ACC112 (cell line): Measurements from ENCODE around the gene TFF3.
"Not testable (repeated sequence)": the region's sequence is repeated elsewhere in the genome, so short reads cannot be mapped to it uniquely, and the experiment has no call there.

Experiments
- H2AFZ ChIP-seq: fragments of 200-600 bp; sonication (generic); one replicate; pipeline ENCODE4 v1.6.0; 2017; ENCODE audit warnings: antibody characterized with exemption, low read length; ENCODE audit not compliant: unreplicated experiment
- H3K27ac ChIP-seq: fragments of 200-600 bp; sonication (generic); 2 replicates; pipeline ENCODE4 v1.5.1; 2014; ENCODE audit warnings: low read depth, mild to moderate bottlenecking, antibody characterized with exemption, low read length, moderate library complexity
- H3K27me3 ChIP-seq: fragments of 200-600 bp; sonication (generic); 2 replicates; pipeline ENCODE4 v1.6.1; 2014; ENCODE audit warnings: mild to moderate bottlenecking, antibody characterized with exemption, low read length, moderate library complexity, mixed read lengths; ENCODE audit not compliant: insufficient read depth
- H3K36me3 ChIP-seq: fragments of 200-600 bp; sonication (generic); 2 replicates; pipeline ENCODE4 v1.6.1; 2016; ENCODE audit warnings: mild to moderate bottlenecking, antibody characterized with exemption, low read length, moderate library complexity, mixed read lengths; ENCODE audit not compliant: insufficient read depth
- H3K4me1 ChIP-seq: fragments of 200-600 bp; sonication (generic); one replicate; pipeline ENCODE4 v1.6.1; 2016; ENCODE audit warnings: low read length, mixed read lengths; ENCODE audit not compliant: insufficient read depth, unreplicated experiment, control insufficient read depth
- H3K4me3 ChIP-seq: fragments of 200-600 bp; sonication (generic); 2 replicates; pipeline ENCODE4 v1.5.1; 2014; ENCODE audit warnings: mild to moderate bottlenecking, low read depth, low read length
- H3K79me2 ChIP-seq: fragments of 200-600 bp; sonication (generic); one replicate; pipeline ENCODE4 v1.6.0; 2016; ENCODE audit warnings: low read length; ENCODE audit not compliant: control insufficient read depth, unreplicated experiment, insufficient read depth

TFF3 gene

DNA sequence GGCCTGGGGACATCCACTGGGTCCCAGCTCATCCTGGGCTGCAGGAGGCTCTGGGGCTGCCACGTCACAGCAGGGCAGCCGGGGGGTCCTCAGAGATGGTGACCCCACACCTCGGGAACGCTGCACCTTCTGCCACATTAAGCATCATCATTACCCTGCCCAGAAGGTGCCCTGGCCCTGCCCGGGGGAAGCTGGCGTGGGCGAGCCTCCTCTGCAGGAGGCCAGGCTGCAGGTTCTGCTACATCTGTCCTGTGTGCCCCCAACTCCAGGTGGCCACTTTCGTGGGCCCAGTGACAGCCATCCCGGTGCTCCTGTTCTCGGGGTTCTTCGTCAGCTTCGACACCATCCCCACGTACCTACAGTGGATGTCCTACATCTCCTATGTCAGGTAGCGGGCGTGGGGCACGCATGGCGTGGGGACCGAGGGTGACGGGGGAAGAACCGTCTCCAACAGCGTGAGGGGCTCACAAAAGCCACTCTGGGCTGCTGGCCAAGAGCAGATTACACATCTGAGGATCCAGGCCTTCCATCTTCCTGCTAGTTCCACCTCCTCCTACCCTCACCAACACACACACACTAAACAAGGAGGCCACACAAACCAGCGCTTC is 20.8 kb downstream of the TFF3 start:
- Histone ChIP-seq H3K27ac (no peak overlapping the region), H3K79me2 (no peaks in the 10 kb centered on the region), H3K4me3 (no peak overlapping the region), H3K27me3 (peaks cover 37% of the 10 kb centered on the region), H2AFZ (no peak overlapping the region), H3K4me1 (no peaks in the 10 kb centered on the region), H3K36me3 (no peaks in the 10 kb centered on the region)

DNA sequence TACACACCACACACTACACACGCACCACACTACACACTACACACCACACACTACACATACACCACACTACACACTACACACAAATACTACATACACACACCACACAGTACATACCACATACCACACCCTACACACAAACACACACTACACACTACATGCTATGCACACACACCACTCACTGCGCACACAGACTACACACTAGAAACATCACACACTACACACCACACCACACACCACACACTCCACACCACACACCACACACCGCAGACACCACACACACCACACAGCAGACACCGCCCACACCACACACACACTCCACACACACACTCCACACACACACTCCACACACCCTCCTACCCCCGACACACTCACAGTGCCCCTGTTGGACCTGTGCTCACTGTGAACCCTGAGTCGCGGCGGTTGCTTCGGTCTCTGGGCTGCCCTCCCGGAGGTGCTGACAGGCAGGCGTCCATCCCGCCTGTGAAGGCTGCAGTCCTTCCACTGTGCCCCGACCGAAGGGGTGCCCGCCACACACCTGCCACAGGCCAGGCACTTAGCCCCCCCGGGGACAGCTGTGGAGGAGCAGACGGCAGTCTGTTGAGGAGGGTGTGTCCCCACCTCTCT is 21.4 kb downstream of the TFF3 start:
- Histone ChIP-seq H3K27me3 (peaks cover 31% of the 10 kb centered on the region), H2AFZ (no peak overlapping the region), H3K79me2 (no peaks in the 10 kb centered on the region), H3K4me1 (no peaks in the 10 kb centered on the region), H3K36me3 (no peaks in the 10 kb centered on the region), H3K27ac (no peak overlapping the region), H3K4me3 (no peak overlapping the region)

DNA sequence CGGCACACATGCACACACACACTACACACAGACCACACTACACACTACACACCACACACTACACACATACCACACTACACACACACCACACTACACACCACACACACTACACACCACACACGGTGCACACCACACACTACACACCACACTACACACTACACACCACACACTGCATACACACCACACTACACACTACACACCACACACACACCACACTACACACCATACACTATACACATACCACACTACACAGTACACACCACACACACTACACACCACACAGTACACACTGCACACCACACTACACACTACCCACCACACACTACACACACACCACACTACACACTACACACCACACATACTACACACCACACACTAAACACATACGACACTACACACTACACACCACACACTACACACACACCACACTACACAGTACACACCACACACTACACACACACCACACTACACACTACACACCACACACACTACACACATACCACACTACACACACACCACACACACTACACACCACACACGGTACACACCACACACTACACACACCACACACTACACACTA is 22.6 kb downstream of the TFF3 start:
- H3K79me2 ChIP-seq, H3K27ac ChIP-seq, H3K4me1 ChIP-seq, H3K36me3 ChIP-seq, H3K4me3 ChIP-seq, H2AFZ ChIP-seq: not testable (repeated sequence)
- peaks cover 23% of the 10 kb centered on the region for H3K27me3 ChIP-seq

DNA sequence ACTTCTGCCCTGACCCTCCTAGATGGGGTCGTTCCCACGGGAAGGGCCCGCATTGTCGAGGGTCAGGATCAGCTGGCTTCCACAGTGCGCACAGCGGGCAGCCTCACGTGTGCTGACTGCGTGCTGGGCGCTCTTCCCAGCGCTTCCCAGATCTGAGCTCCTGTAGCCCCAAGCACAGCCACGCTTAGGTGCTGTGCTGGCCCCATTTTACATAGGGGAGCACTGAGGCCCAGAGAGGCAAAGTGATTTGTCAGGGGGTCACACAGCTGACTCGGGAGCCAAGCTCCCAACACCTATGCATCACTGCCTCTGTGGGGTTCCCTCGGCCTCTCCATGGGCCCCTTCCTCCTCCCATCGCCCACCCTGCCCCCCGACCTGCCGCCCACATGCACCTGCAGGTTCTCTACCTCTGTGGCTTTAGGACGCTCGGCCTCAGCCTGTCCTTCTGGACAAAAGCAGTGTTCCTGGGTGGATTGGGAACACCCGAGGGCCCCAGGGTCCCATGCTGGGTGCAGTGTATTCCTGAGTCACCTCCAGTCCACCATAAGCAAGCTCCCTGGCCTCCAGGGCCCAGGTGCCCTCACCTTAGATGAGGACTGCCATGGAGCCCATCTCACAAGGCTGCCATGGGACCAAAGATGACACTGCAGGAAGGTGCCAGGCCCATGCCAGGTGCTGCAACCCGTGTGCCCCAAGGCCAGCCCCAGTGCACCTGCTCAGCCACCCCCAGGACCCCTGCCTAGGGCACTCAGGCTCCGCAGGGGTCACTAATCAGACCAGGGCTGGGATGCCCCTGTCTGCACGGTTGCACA is 23.3 kb downstream of the TFF3 start:
- no peaks in the 10 kb centered on the region for H3K79me2 ChIP-seq
- no peak overlapping the region for H2AFZ ChIP-seq
- H3K27me3 ChIP-seq: peaks cover 16% of the 10 kb centered on the region
- H3K4me3 ChIP-seq: no peak overlapping the region
- H3K36me3 ChIP-seq: no peaks in the 10 kb centered on the region
- H3K4me1 ChIP-seq: no peaks in the 10 kb centered on the region
- H3K27ac ChIP-seq: no peak overlapping the region

DNA sequence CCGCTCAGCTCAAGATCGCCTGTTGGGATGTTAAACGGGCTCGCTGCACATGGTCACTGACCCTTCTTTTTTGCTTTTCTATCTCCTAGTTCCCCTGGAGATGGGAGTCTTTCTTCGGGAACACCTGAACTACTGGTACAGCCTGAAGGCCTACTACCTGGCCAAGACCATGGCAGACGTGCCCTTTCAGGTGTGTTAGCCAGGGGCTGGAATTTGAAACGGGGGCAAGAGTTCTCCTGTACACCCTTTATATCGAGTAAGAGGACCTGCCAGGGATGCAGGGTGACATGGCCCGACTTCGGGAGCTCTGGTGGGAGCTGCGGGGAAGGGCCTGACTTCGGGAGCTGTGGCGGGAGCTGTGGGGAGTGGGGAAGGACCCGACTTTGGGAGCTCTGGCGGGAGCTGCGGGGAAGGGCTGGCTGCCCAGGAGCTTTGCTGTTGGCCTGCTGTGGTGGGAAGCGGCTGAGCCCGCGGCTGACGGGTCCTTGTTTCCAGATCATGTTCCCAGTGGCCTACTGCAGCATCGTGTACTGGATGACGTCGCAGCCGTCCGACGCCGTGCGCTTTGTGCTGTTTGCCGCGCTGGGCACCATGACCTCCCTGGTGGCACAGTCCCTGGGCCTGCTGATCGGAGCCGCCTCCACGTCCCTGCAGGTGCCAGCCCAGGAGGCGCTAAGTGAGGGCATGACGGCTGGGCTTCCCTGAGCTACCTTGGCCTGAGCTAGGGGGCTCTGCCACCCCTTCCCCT is 24.0 kb downstream of the TFF3 start:
- Histone ChIP-seq H3K4me3 (no peak overlapping the region), H3K27ac (no peak overlapping the region), H3K4me1 (no peaks in the 10 kb centered on the region), H3K27me3 (peaks cover 17% of the 10 kb centered on the region), H3K79me2 (no peaks in the 10 kb centered on the region), H3K36me3 (no peaks in the 10 kb centered on the region), H2AFZ (no peak overlapping the region)

DNA sequence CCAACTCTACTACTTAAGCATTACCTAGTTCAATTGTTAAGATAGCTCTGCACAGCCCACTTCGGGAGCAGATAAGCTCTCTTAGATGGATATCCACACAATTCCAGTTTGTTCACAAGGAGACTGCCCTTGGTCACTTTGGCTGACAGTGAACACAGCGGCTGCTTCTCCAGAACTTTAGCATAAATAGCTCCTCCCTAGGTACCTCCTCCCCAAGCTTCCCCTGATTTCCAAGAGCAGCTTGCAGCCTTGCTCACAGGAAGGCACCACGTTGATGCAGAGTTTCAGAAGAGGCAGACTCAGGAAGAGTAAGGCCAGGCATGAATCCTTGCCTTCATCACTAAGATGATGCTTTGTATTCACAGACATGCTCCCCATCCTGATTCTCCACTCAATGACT is 24.7 kb downstream of the TFF3 start:
- Histone ChIP-seq H3K4me3 (no peak overlapping the region), H3K27ac (no peak overlapping the region), H3K36me3 (no peaks in the 10 kb centered on the region), H2AFZ (no peak overlapping the region), H3K4me1 (no peaks in the 10 kb centered on the region), H3K27me3 (peaks cover 17% of the 10 kb centered on the region), H3K79me2 (no peaks in the 10 kb centered on the region)

DNA sequence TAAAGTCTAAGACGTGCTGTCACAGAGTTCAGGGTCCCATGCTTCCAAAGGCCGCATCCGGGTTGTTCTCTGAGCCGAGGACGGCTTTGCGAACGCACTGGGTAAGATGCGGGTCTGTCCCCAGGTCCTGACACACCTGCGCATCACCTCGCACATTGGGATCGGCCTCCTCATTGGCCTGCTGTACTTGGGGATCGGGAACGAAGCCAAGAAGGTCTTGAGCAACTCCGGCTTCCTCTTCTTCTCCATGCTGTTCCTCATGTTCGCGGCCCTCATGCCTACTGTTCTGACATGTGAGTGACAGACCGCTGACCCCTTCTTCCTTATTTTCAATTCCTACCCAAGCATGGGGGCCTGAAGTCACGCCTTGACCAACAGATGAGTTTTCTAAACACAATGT is 25.3 kb downstream of the TFF3 start:
- Histone ChIP-seq H3K4me1 (no peaks in the 10 kb centered on the region), H3K79me2 (no peaks in the 10 kb centered on the region), H3K4me3 (no peak overlapping the region), H3K27ac (no peak overlapping the region), H3K27me3 (peaks cover 15% of the 10 kb centered on the region), H3K36me3 (no peaks in the 10 kb centered on the region), H2AFZ (no peak overlapping the region)

DNA sequence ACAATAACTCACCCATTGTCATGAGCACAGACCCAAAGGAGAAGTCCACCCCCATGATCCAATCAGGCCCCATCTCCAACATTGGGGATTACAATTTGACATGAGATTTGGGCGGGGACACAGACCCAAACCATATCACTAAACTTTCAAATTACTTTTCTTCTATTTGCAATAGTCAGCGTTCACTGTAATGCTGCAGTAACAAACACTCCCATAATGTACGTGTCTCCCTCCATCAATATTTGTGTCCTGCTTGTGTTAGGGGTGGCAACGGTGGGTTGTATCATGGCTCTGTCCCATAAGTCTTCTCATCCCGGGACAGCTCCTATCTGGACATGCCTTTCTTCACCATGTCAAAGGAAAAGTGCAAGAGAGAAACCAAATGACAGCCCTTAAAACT is 26.2 kb downstream of the TFF3 start:
- Histone ChIP-seq H3K79me2 (no peaks in the 10 kb centered on the region), H3K36me3 (no peaks in the 10 kb centered on the region), H3K27ac (no peak overlapping the region), H3K27me3 (peaks cover 19% of the 10 kb centered on the region), H2AFZ (no peak overlapping the region), H3K4me1 (no peaks in the 10 kb centered on the region), H3K4me3 (no peak overlapping the region)

DNA sequence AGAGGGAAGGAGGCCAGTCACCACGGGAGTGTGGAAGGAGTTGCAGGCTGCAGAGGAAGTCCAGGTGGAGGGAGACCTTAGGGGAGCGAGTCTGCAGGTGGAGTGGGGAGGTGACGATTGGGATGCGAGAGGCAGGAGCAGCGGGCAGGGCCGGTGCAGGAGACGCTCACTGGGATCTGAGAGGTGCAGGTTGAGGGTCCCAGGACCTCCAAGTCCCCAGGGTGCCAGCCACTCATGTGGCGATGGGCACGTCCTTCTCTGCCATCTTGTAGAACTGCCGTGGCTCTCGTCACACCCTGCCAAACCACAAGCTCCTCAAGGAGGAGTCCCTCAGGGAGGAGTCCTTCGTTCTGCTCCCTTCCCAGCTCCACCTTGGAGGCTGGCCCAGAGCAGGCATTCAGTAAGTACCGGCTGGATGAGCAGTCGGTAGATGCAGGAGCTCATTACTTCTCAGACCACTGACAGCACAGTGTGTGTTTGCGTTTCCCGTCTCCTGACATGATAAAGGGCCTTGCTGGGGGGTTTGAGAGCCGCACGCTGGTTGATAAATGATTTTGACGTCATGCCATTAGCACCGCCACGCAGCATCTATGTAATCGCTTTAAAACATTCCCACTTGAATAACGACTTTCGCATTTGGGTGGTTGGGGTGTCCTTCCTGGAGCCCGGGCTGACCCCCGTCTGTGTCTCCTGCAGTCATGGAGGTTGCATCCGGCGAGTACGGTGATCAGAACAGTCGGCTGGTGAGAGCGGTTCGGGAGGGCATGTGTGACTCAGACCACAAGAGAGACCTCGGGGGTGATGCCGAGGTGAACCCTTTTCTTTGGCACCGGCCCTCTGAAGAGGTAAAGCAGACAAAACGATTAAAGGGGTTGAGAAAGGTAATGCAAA is 27.8 kb downstream of the TFF3 start:
- no peak overlapping the region for H3K4me3 ChIP-seq
- H2AFZ ChIP-seq: no peak overlapping the region
- peaks cover 19% of the 10 kb centered on the region for H3K27me3 ChIP-seq
- no peaks in the 10 kb centered on the region for H3K79me2 ChIP-seq
- H3K4me1 ChIP-seq: no peaks in the 10 kb centered on the region
- H3K27ac ChIP-seq: no peak overlapping the region
- H3K36me3 ChIP-seq: no peaks in the 10 kb centered on the region

DNA sequence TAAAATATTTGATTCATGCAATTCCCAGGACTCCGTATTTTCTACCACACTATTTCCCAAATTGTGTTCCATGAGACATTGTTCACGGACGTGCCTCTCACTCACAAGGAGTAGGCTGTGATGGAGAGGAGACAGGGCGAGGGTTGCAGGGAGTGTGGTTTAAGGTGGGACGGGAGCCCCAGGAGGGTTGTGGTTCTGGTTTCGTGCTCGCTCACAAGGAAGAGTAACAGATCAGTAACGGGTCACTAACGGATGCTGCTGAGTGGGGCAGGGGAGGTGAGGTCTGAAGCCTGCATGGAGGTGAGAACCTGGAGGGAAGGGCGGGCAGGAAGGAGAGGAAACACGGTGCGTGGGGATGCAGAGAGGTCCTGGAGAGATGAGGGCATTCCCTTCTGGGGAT is 28.8 kb downstream of the TFF3 start:
- H3K4me3 ChIP-seq: no peak overlapping the region
- H3K27me3 ChIP-seq: peaks cover 19% of the 10 kb centered on the region
- H3K27ac ChIP-seq: no peak overlapping the region
- H3K36me3 ChIP-seq: no peaks in the 10 kb centered on the region
- no peaks in the 10 kb centered on the region for H3K79me2 ChIP-seq
- no peaks in the 10 kb centered on the region for H3K4me1 ChIP-seq
- no peak overlapping the region for H2AFZ ChIP-seq
